BJ (cell line): Measurements from ENCODE around the gene MRPS5. TPM values are rescaled to one million over a fixed set of nuclear protein-coding genes. Genes with fewer than 3 reads are reported as not detected.

ENCODE experiments used
- CTCF ChIA-PET: fragments of 350-600 bp; formaldehyde crosslinking; extraction: SDS; loops from one replicate; lab custom pipeline; 2021; ENCODE audit warnings: antibody characterized with exemption, inconsistent platforms; lab: Yijun Ruan, JAX
- POLR2A ChIA-PET: fragments of 300-600 bp; sonication (Branson Sonifier 250); formaldehyde crosslinking; extraction: SDS; loops from one replicate; lab custom pipeline; 2021; ENCODE audit warnings: antibody characterized with exemption; lab: Charles Lee
- DNase-seq: peaks from one replicate; pipeline ENCODE4 v3.0.0-alpha.2; 2011; ENCODE audit warnings: low read depth
- H3K27me3 ChIP-seq: 2 replicates; pipeline ENCODE4 v1.6.0; 2011; ENCODE audit warnings: low read length; ENCODE audit not compliant: control insufficient read depth, insufficient read depth
- H3K36me3 ChIP-seq: 2 replicates; pipeline ENCODE4 v1.5.1; 2011; ENCODE audit warnings: low read length; ENCODE audit not compliant: control insufficient read depth, insufficient read depth
- H3K4me3 ChIP-seq: 2 replicates; pipeline ENCODE4 v1.5.1; 2011; ENCODE audit warnings: low read depth, mild to moderate bottlenecking, control low read depth, low read length
- polyA plus RNA-seq: library from polyadenylated mRNA; depleted of rRNA; stranded (reverse); fragments of >200 nt; gene quantifications from 2 replicates; pipeline ENCODE4 v1.2.3, GENCODE V29; 2011
- TF ChIP-seq, protein P1 (sequence below): IDR thresholded peaks from 2 replicates; pipeline ENCODE4 v1.5.1; 2011; ENCODE audit warnings: low read depth, mild to moderate bottlenecking, control low read depth, inconsistent platforms, low read length, moderate library complexity; ENCODE audit not compliant: insufficient read depth

MRPS5 gene
- polyA plus RNA-seq, 1 experiment, result 38.3 TPM

DNA sequence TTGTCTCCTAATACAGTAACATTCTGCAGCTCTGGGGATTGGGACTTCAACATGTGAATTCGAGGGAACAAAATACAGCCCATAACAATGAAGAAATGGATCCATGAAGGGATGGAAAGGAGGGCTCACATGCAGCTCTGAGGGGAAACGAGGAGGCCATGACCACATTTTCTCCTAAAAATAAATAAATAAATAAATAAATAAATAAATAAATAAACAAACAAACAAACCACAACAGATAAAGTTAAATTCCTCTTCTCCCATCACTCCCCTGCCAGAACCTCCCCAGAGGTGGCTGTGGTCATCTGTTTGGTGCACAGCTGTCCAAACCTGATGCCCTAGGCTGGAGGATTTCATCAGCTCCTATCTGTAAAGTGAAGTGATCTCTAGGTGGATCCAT is 53.4 kb downstream of the MRPS5 start:
- POLR2A ChIA-PET, result no interaction called here
- CTCF ChIA-PET, result interaction anchor here (1.3 to 1.5 kb wide), 2 partner anchors 8 to 10 kb away, joined by 3 read pairs; no protein-coding TSS in a partner anchor
- no peak overlapping the region for H3K4me3 ChIP-seq
- TF ChIP-seq, protein P1, sequence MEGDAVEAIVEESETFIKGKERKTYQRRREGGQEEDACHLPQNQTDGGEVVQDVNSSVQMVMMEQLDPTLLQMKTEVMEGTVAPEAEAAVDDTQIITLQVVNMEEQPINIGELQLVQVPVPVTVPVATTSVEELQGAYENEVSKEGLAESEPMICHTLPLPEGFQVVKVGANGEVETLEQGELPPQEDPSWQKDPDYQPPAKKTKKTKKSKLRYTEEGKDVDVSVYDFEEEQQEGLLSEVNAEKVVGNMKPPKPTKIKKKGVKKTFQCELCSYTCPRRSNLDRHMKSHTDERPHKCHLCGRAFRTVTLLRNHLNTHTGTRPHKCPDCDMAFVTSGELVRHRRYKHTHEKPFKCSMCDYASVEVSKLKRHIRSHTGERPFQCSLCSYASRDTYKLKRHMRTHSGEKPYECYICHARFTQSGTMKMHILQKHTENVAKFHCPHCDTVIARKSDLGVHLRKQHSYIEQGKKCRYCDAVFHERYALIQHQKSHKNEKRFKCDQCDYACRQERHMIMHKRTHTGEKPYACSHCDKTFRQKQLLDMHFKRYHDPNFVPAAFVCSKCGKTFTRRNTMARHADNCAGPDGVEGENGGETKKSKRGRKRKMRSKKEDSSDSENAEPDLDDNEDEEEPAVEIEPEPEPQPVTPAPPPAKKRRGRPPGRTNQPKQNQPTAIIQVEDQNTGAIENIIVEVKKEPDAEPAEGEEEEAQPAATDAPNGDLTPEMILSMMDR, result no peak
- peaks cover 3% of the 10 kb centered on the region; the same call in 1 of the 2 replicates for H3K27me3 ChIP-seq
- no peak for DNase-seq
- H3K36me3 ChIP-seq, result no peaks in the 10 kb centered on the region

DNA sequence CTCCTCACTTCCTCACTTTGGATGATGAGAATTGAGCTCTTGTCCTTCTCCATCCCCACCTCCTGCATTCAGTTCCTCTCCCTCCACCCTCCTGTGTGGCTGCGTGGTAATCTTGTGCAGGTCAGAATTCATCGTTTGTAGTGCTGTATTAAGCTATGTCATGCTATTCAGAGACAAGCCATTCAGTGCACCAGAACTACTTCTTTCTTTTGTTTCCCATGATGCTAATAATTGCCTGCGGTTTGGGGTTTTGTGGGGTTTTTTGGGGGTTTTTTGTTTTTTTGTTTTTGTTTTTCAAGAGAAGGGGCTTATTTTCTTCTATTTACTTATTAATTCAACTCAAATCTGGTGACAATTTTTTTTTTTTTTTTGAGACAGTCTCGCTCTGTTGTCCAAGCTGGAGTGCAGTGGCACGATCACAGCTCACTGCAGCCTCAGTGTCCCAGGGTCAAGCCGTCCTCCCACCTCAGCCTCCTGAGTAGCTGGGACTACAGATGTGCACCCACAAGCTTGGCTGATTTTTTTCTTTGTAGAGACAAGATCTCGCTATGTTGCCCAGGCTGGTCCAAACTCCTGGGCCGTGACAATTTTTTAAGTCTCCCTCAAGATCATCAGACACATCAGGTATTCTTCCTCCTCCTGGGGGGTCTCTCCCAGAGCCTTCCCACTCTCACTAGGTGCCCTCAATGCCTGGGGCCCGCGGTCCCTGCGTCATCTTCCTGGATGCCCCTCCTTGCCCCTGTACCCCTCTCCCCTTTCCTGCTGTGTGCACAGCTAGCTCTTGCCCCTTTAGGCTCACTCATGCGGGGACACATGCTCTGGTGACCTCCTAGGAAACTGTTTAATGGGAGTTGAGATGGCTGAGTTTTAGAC is 58.3 kb downstream of the MRPS5 start:
- no peaks in the 10 kb centered on the region for H3K36me3 ChIP-seq
- TF ChIP-seq, protein P1, result no peak
- ChIA-PET CTCF (interaction anchor here (0.7 to 2.4 kb wide), 2 partner anchors 13 to 15 kb away, joined by 3 to 10 read pairs; no protein-coding TSS in a partner anchor), POLR2A (no interaction called here)
- peaks cover 8% of the 10 kb centered on the region for H3K27me3 ChIP-seq
- H3K4me3 ChIP-seq, result no peak overlapping the region
- DNase-seq, result no peak

DNA sequence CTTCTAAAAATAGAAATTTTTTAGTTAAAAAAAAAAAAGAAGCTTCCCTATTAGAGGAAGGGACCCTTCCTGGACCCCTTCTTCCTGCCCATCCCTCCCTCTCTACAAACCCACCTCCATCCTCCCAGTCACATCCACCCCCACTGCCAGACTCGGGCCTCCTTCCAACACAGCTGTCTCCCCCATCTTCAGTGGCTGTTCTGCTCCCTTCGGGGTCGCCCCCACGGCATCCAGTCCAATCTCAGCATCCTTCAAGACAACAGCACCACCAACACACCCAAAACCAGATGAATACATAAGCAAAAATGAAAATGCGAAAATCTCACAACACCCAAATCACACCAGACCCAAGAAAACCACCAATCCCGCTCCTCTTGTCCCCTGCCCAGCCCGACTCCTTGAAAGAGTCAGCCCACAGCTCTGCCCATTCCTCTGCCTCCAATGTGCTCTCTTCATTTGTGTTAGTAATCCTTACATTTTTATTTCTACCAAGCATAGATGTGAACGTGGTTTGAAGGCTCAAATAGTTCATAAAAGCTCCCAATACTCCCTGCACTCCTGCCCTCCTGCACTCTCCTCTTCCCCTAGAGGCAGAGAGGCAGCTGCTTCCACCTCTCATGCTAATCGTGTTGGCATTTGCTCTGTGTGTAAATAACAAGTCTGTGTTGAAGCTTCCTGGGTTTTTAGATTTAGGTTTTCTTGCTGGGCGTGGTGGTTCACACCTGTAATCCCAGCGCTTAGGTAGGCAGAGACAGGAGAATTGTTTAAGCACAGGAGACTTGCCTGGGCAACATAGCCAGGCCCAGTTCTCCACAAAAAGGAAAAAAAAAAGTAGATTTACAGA is 59.1 kb downstream of the MRPS5 start:
- no peak overlapping the region for H3K4me3 ChIP-seq
- peaks cover 8% of the 10 kb centered on the region for H3K27me3 ChIP-seq
- H3K36me3 ChIP-seq, result no peaks in the 10 kb centered on the region
- ChIA-PET POLR2A (no interaction called here), CTCF (interaction anchor here (0.7 to 2.4 kb wide), 2 partner anchors 13 to 16 kb away, joined by 3 to 10 read pairs; no protein-coding TSS in a partner anchor)
- TF ChIP-seq, protein P1, result no peak
- DNase-seq, result no peak

DNA sequence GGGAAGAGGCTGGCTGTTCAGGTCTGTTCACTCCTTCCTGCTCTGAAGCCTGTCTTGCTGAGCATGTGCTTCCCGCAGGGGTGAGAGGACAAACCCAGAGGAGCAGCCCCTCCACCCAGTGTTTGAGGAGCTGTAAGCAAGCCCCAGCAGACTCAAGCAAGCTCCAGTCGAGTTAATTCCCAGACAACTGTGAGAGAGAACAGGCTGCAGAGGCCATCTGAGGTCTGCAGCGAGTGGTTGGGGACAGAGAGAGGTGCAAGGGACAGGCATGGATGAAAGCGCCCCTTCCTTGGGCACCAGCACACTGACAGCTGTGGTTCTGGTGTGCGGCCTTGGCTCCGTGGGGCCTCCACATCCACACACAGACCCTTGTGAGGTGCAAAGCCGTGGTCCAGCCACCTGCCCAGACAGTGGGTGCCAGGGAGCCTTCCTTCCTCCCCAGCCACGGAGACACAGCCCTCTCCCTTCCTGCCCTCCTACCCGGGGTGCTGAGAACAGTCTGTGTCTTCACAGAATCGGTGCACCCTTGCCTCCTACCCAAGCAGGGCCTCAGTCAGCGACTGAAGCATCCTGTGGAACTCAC is 59.9 kb downstream of the MRPS5 start:
- CTCF ChIA-PET, result interaction anchor here (2.4 kb wide), 1 partner anchor 14 kb away, joined by 10 read pairs; no protein-coding TSS in a partner anchor
- no peaks in the 10 kb centered on the region for H3K36me3 ChIP-seq
- peaks cover 8% of the 10 kb centered on the region for H3K27me3 ChIP-seq
- TF ChIP-seq, protein P1, result no peak
- DNase-seq, result no peak
- POLR2A ChIA-PET, result no interaction called here
- no peak overlapping the region for H3K4me3 ChIP-seq
